ENCODE measurements around the gene KLF6. TPM values are rescaled to one million over a fixed set of nuclear protein-coding genes. Genes with fewer than 3 reads are reported as not detected.

Gene KLF6
- total and polyA plus RNA-seq, 9 of the 15 experiments (the other 6 are each of a cell fraction or from before 2014, with no cell fraction given): 3.2 to 23.9 (median 8.0) TPM

DNA sequence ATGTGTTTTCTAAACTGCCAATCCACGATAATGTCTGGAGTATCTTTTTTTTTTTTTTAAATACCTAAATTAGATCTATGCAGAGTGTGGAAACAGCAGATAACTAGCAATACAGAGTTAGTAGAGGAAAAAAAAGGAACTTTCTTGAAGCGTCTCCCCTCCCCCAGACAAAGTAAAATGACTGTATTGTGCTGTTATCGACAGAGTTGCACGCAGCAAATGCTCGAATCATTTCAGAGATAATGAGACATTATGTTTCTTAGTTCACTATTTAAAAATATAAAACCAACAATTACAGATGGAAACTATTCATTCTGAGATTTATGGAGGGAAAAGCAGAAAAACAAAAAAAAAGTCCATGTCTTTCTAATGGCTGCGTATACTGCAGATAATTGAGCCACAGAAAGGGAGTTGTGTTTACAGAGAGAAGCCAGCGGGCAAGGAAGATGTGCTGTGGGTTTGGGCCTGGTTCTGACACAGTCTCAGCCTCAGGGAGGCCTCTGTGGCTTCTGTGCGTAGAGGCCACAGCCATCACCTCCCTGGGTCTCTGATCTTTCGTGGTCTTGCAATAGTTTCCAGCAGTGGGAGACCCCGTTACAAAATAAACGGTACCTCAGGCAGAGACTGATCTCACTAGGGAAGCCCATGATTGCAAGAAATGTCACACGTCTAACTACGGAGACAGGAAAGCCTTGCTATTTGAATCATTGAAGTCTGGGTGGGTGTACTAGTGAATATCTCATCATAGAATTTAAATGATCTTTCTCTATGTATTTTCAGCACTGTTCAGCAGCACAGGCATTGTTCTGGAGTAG, 19.1 kb upstream of the KLF6 start (continued):
- TF ChIP-seq, protein P1, sequence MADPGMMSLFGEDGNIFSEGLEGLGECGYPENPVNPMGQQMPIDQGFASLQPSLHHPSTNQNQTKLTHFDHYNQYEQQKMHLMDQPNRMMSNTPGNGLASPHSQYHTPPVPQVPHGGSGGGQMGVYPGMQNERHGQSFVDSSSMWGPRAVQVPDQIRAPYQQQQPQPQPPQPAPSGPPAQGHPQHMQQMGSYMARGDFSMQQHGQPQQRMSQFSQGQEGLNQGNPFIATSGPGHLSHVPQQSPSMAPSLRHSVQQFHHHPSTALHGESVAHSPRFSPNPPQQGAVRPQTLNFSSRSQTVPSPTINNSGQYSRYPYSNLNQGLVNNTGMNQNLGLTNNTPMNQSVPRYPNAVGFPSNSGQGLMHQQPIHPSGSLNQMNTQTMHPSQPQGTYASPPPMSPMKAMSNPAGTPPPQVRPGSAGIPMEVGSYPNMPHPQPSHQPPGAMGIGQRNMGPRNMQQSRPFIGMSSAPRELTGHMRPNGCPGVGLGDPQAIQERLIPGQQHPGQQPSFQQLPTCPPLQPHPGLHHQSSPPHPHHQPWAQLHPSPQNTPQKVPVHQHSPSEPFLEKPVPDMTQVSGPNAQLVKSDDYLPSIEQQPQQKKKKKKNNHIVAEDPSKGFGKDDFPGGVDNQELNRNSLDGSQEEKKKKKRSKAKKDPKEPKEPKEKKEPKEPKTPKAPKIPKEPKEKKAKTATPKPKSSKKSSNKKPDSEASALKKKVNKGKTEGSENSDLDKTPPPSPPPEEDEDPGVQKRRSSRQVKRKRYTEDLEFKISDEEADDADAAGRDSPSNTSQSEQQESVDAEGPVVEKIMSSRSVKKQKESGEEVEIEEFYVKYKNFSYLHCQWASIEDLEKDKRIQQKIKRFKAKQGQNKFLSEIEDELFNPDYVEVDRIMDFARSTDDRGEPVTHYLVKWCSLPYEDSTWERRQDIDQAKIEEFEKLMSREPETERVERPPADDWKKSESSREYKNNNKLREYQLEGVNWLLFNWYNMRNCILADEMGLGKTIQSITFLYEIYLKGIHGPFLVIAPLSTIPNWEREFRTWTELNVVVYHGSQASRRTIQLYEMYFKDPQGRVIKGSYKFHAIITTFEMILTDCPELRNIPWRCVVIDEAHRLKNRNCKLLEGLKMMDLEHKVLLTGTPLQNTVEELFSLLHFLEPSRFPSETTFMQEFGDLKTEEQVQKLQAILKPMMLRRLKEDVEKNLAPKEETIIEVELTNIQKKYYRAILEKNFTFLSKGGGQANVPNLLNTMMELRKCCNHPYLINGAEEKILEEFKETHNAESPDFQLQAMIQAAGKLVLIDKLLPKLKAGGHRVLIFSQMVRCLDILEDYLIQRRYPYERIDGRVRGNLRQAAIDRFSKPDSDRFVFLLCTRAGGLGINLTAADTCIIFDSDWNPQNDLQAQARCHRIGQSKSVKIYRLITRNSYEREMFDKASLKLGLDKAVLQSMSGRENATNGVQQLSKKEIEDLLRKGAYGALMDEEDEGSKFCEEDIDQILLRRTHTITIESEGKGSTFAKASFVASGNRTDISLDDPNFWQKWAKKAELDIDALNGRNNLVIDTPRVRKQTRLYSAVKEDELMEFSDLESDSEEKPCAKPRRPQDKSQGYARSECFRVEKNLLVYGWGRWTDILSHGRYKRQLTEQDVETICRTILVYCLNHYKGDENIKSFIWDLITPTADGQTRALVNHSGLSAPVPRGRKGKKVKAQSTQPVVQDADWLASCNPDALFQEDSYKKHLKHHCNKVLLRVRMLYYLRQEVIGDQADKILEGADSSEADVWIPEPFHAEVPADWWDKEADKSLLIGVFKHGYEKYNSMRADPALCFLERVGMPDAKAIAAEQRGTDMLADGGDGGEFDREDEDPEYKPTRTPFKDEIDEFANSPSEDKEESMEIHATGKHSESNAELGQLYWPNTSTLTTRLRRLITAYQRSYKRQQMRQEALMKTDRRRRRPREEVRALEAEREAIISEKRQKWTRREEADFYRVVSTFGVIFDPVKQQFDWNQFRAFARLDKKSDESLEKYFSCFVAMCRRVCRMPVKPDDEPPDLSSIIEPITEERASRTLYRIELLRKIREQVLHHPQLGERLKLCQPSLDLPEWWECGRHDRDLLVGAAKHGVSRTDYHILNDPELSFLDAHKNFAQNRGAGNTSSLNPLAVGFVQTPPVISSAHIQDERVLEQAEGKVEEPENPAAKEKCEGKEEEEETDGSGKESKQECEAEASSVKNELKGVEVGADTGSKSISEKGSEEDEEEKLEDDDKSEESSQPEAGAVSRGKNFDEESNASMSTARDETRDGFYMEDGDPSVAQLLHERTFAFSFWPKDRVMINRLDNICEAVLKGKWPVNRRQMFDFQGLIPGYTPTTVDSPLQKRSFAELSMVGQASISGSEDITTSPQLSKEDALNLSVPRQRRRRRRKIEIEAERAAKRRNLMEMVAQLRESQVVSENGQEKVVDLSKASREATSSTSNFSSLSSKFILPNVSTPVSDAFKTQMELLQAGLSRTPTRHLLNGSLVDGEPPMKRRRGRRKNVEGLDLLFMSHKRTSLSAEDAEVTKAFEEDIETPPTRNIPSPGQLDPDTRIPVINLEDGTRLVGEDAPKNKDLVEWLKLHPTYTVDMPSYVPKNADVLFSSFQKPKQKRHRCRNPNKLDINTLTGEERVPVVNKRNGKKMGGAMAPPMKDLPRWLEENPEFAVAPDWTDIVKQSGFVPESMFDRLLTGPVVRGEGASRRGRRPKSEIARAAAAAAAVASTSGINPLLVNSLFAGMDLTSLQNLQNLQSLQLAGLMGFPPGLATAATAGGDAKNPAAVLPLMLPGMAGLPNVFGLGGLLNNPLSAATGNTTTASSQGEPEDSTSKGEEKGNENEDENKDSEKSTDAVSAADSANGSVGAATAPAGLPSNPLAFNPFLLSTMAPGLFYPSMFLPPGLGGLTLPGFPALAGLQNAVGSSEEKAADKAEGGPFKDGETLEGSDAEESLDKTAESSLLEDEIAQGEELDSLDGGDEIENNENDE (IDR thresholded peaks at IDR 0.05; ENCODE audit: low read depth, low read length): no peak
- TF ChIP-seq MYC (IDR thresholded peaks at IDR 0.05; ENCODE audit: low read depth, low read length): no peak; the same call in 1 of the 2 replicates
- no peak for TF ChIP-seq MYC (CRISPR knock-in tag; IDR thresholded peaks at IDR 0.05; ENCODE audit: borderline replicate concordance, low read depth)
- TF ChIP-seq PCBP1 (IDR thresholded peaks at IDR 0.05; ENCODE audit: low read depth, low read length, poor library complexity, severe bottlenecking): no peak
- TF ChIP-seq, protein P2, sequence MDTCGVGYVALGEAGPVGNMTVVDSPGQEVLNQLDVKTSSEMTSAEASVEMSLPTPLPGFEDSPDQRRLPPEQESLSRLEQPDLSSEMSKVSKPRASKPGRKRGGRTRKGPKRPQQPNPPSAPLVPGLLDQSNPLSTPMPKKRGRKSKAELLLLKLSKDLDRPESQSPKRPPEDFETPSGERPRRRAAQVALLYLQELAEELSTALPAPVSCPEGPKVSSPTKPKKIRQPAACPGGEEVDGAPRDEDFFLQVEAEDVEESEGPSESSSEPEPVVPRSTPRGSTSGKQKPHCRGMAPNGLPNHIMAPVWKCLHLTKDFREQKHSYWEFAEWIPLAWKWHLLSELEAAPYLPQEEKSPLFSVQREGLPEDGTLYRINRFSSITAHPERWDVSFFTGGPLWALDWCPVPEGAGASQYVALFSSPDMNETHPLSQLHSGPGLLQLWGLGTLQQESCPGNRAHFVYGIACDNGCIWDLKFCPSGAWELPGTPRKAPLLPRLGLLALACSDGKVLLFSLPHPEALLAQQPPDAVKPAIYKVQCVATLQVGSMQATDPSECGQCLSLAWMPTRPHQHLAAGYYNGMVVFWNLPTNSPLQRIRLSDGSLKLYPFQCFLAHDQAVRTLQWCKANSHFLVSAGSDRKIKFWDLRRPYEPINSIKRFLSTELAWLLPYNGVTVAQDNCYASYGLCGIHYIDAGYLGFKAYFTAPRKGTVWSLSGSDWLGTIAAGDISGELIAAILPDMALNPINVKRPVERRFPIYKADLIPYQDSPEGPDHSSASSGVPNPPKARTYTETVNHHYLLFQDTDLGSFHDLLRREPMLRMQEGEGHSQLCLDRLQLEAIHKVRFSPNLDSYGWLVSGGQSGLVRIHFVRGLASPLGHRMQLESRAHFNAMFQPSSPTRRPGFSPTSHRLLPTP (IDR thresholded peaks at IDR 0.05; ENCODE audit: borderline replicate concordance, extremely low read depth, insufficient read length): no peak
- TF ChIP-seq ESRRB (CRISPR knock-in tag; IDR thresholded peaks at IDR 0.05; ENCODE audit: borderline replicate concordance): no peak
- 0 out of 2 replicates have a peak, but pooled peaks have one; percentile 26 for TF ChIP-seq NFE2 (IDR thresholded peaks at IDR 0.05; ENCODE audit: low read depth)
- no peak for TF ChIP-seq ZNF263 (CRISPR knock-in tag; IDR thresholded peaks at IDR 0.05; ENCODE audit: borderline replicate concordance)
- TF ChIP-seq, protein P3, sequence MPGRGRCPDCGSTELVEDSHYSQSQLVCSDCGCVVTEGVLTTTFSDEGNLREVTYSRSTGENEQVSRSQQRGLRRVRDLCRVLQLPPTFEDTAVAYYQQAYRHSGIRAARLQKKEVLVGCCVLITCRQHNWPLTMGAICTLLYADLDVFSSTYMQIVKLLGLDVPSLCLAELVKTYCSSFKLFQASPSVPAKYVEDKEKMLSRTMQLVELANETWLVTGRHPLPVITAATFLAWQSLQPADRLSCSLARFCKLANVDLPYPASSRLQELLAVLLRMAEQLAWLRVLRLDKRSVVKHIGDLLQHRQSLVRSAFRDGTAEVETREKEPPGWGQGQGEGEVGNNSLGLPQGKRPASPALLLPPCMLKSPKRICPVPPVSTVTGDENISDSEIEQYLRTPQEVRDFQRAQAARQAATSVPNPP (IDR thresholded peaks at IDR 0.05; ENCODE audit: borderline replicate concordance, insufficient read depth, insufficient read length): no peak
- TF ChIP-seq KDM4B (IDR thresholded peaks at IDR 0.05; ENCODE audit: borderline replicate concordance in 2 of 2, low read depth in 1 of 2): no peak

Measured in K562 (cell line).